IMR-90 (cell line): Measurements from ENCODE around the gene PVALEF. TPM values are rescaled to one million over a fixed set of nuclear protein-coding genes. Genes with fewer than 3 reads are reported as not detected.

Experiments used
- ATAC-seq: fragments of 200-7000 bp; cut with Tn5 transposase; 2 replicates; pipeline ENCODE4 v1.9.1; 2020; ENCODE audit warnings: low read depth, mild to moderate bottlenecking, moderate library complexity
- BruUV-seq: library from RNA; stranded (reverse); fragments of 400-500 nt; replicated peaks from 2 replicates; lab custom pipeline; 2021; lab: Mats Ljungman, UMichigan
- CTCF ChIA-PET: fragments of 300-600 bp; formaldehyde crosslinking; extraction: SDS; loops from one replicate; lab custom pipeline; 2021; ENCODE audit warnings: antibody characterized with exemption; lab: Yijun Ruan, JAX
- POLR2A ChIA-PET: fragments of 300-600 bp; sonication (Branson Sonifier 250); formaldehyde crosslinking; loops from one replicate; lab custom pipeline; 2022; ENCODE audit warnings: antibody characterized with exemption; ENCODE audit not compliant: unreplicated experiment; lab: Charles Lee
- DNase-seq: peaks from one replicate; pipeline ENCODE4 v3.0.0; 2013
- H2AFZ ChIP-seq: replicated peaks from 2 replicates; pipeline ENCODE3; 2013; ENCODE audit warnings: low read length, mild to moderate bottlenecking; ENCODE audit not compliant: poor library complexity
- H2AK5ac ChIP-seq: 2 replicates; pipeline ENCODE4 v1.6.1; 2013; ENCODE audit warnings: low read depth, low read length, inconsistent platforms
- H2AK9ac ChIP-seq: replicated peaks from 2 replicates; pipeline ENCODE3; 2013; ENCODE audit warnings: mild to moderate bottlenecking, low read depth, low read length, moderate library complexity; ENCODE audit not compliant: poor library complexity
- H2BK120ac ChIP-seq: 2 replicates; pipeline ENCODE4 v1.6.1; 2013; ENCODE audit warnings: low read depth, low read length, inconsistent platforms
- H2BK15ac ChIP-seq: 3 replicates; pipeline ENCODE4 v1.6.1; 2013; ENCODE audit warnings: low read depth, low read length, inconsistent platforms
- H2BK20ac ChIP-seq: 2 replicates; pipeline ENCODE4 v1.6.1; 2013; ENCODE audit warnings: low read depth, mild to moderate bottlenecking, inconsistent platforms, low read length, moderate library complexity
- H2BK5ac ChIP-seq: 2 replicates; pipeline ENCODE4 v1.6.1; 2013; ENCODE audit warnings: mild to moderate bottlenecking, low read depth, low read length, inconsistent platforms; ENCODE audit not compliant: poor library complexity, severe bottlenecking
- H3K14ac ChIP-seq: replicated peaks from 2 replicates; pipeline ENCODE4 v1.6.1; 2013; ENCODE audit warnings: low read depth, low read length, inconsistent platforms
- H3K18ac ChIP-seq: 2 replicates; pipeline ENCODE4 v1.6.1; 2013; ENCODE audit warnings: low read depth, low read length, control low read depth
- H3K23ac ChIP-seq: 2 replicates; pipeline ENCODE4 v1.6.1; 2013; ENCODE audit warnings: low read depth, low read length, inconsistent platforms
- H3K27ac ChIP-seq: 2 replicates; pipeline ENCODE4 v1.5.1; 2013; ENCODE audit warnings: mild to moderate bottlenecking, control low read depth, low read length; ENCODE audit not compliant: insufficient read depth
- H3K27me3 ChIP-seq: 2 replicates; pipeline ENCODE4 v1.6.1; 2013; ENCODE audit warnings: low read length; ENCODE audit not compliant: control insufficient read depth, insufficient read depth
- H3K36me3 ChIP-seq: 2 replicates; pipeline ENCODE4 v1.6.1; 2013; ENCODE audit warnings: low read length, mixed read lengths; ENCODE audit not compliant: control insufficient read depth, insufficient read depth
- H3K4ac ChIP-seq: 2 replicates; pipeline ENCODE4 v1.6.1; 2013; ENCODE audit warnings: low read depth, low read length, inconsistent platforms
- H3K4me1 ChIP-seq: 2 replicates; pipeline ENCODE4 v1.6.1; 2013; ENCODE audit warnings: low read length, mixed read lengths; ENCODE audit not compliant: control insufficient read depth, insufficient read depth
- H3K4me2 ChIP-seq: 2 replicates; pipeline ENCODE4 v1.6.1; 2013; ENCODE audit warnings: low read depth, mild to moderate bottlenecking, control low read depth, low read length, moderate library complexity
- H3K4me3 ChIP-seq: 2 replicates; pipeline ENCODE4 v1.5.1; 2013; ENCODE audit warnings: low read depth, mild to moderate bottlenecking, control low read depth, low read length, moderate library complexity; ENCODE audit not compliant: insufficient read depth
- H3K56ac ChIP-seq: 2 replicates; pipeline ENCODE4 v1.6.1; 2013; ENCODE audit warnings: low read length, inconsistent platforms; ENCODE audit not compliant: insufficient read depth; ENCODE audit errors: extremely low read depth
- H3K79me1 ChIP-seq, 2 experiments: 2 replicates each; pipeline ENCODE4 v1.6.1; 2013; ENCODE audit warnings: low read length in 2 of 2, inconsistent platforms in 1 of 2, low read depth in 1 of 2
- H3K9ac ChIP-seq: 2 replicates; pipeline ENCODE4 v1.6.1; 2013; ENCODE audit warnings: low read depth, low read length, control low read depth
- H3K9me1 ChIP-seq: 2 replicates; pipeline ENCODE4 v1.6.1; 2013; ENCODE audit warnings: low read length, inconsistent platforms; ENCODE audit not compliant: insufficient read depth
- H3K9me3 ChIP-seq: 2 replicates; pipeline ENCODE4 v1.6.1; 2013; ENCODE audit warnings: low read length; ENCODE audit not compliant: control insufficient read depth, insufficient read depth
- H4K20me1 ChIP-seq: 2 replicates; pipeline ENCODE4 v1.6.1; 2013; ENCODE audit warnings: low read length, inconsistent platforms; ENCODE audit not compliant: insufficient read depth
- H4K5ac ChIP-seq: 2 replicates; pipeline ENCODE4 v1.6.1; 2013; ENCODE audit warnings: mild to moderate bottlenecking, low read depth, low read length, control low read depth
- H4K8ac ChIP-seq, 2 experiments: 2 replicates each; pipeline ENCODE4 v1.6.1; 2013; ENCODE audit warnings: low read depth in 2 of 2, low read length in 2 of 2, control low read depth in 1 of 2, inconsistent platforms in 1 of 2
- H4K91ac ChIP-seq: 2 replicates; pipeline ENCODE4 v1.6.1; 2013; ENCODE audit warnings: low read depth, low read length, inconsistent platforms; ENCODE audit not compliant: insufficient read depth
- BHLHE40 ChIP-seq: fragments of 150-350 bp; IDR thresholded peaks from 2 replicates; pipeline ENCODE4 v1.6.1; 2016; ENCODE audit warnings: mild to moderate bottlenecking, low read depth, low read length
- CEBPB ChIP-seq: IDR thresholded peaks from 2 replicates; pipeline ENCODE4 v1.6.1; 2012; ENCODE audit warnings: low read depth, low read length, improper control_type of control experiment
- CHD1 ChIP-seq: IDR thresholded peaks from 2 replicates; pipeline ENCODE4 v1.6.1; 2012; ENCODE audit warnings: low read depth, low read length, improper control_type of control experiment
- CTCF ChIP-seq: conservative IDR thresholded peaks from 2 replicates; pipeline ENCODE4 v1.5.1; 2012; ENCODE audit warnings: mild to moderate bottlenecking, low read depth, low read length, improper control_type of control experiment
- FOS ChIP-seq: fragments of 150-350 bp; IDR thresholded peaks from 2 replicates; pipeline ENCODE4 v1.6.1; 2016; ENCODE audit warnings: low read depth, low read length
- POLR2A ChIP-seq: IDR thresholded peaks from 2 replicates; pipeline ENCODE4 v1.6.1; 2012; ENCODE audit warnings: mild to moderate bottlenecking, low read depth, low read length
- RAD21 ChIP-seq: IDR thresholded peaks from 2 replicates; pipeline ENCODE4 v1.6.1; 2012; ENCODE audit warnings: low read length, improper control_type of control experiment
- RFX5 ChIP-seq: IDR thresholded peaks from 2 replicates; pipeline ENCODE4 v1.8.0; 2012; ENCODE audit warnings: low read depth, mild to moderate bottlenecking, low read length, moderate library complexity
- USF2 ChIP-seq: fragments of 150-350 bp; IDR thresholded peaks from 2 replicates; pipeline ENCODE4 v1.6.1; 2017; ENCODE audit warnings: mild to moderate bottlenecking, antibody characterized with exemption, low read length, low read depth
- WGBS, 2 experiments: methylation state at CpG; one replicate each; pipeline versions ENCODE4 v1.1.5 to v1.1.7; 2013; ENCODE audit warnings: missing lambda C conversion rate in 2 of 2; ENCODE audit not compliant: insufficient read length in 1 of 2; ENCODE audit errors: extremely low coverage in 2 of 2; 5-methylcytosine and 5-hydroxymethylcytosine counted together
- dilution Hi-C: fragments of 300-500 bp; cut with HindIII; formaldehyde crosslinking; loops from one replicate; pipeline ENCODE4 v1.14.3; 2018; ENCODE audit warnings: low sequenced_read_pairs; ENCODE audit not compliant: unreplicated experiment
- in situ Hi-C: fragments of 300-500 bp; cut with MboI; formaldehyde crosslinking; loops from 3 replicates; pipeline ENCODE4 v1.14.3; 2019; ENCODE audit warnings: low sequenced_read_pairs, inconsistent platforms, mixed read lengths
- intact Hi-C: fragments of 100-400 bp; cut with micrococcal nuclease; formaldehyde crosslinking; loops from 2 replicates; pipeline ENCODE4 v1.10.0; 2022
- polyA plus RNA-seq, 3 experiments: library from polyadenylated mRNA; depleted of rRNA; stranded (reverse); fragments of >200 nt; gene quantifications; 2 replicates each; pipeline ENCODE4 v1.2.3, GENCODE V29; 2012; ENCODE audit warnings: low replicate concordance in 1 of 3
- total RNA-seq: library from RNA; depleted of rRNA; stranded (reverse); fragments of >200 nt; gene quantifications from 2 replicates; pipeline ENCODE4 v1.2.3, GENCODE V29; 2012

PVALEF gene
- total and polyA plus RNA-seq, 2 of the 4 experiments (the other 2 are of a cell fraction): not detected

GRCh38 chr17:81164371-81165245 lies 699 bp upstream of the PVALEF start (continued):
- TF ChIP-seq CEBPB: no peak

- WGBS, 2 experiments: 4% methylated on average over 10 of the region's 62 CpGs; no CpG with 5 or more reads in 1 of the 2 experiments
- no peak within 1 kb of the TSS for H3K56ac ChIP-seq
- no peak within 1 kb of the TSS for H2BK15ac ChIP-seq
- no peak within 1 kb of the TSS for H3K9ac ChIP-seq
- no peak within 1 kb of the TSS for H2AK9ac ChIP-seq
- ChIA-PET POLR2A (no interaction called here), CTCF (no interaction called here)
- no peak within 1 kb of the TSS for H3K14ac ChIP-seq
- no peak within 1 kb of the TSS for H3K18ac ChIP-seq
- no peak for DNase-seq
- BruUV-seq: no TSS peak
- no peak within 1 kb of the TSS for H2AK5ac ChIP-seq
- peak within 1 kb of the TSS; percentile 65 for H2AFZ ChIP-seq
- no peak within 1 kb of the TSS for H2BK20ac ChIP-seq
- dilution Hi-C loops: no loop called here
- H3K4ac ChIP-seq: no peak within 1 kb of the TSS
- in situ Hi-C loops: no loop called here
- H3K27ac ChIP-seq: no peak within 1 kb of the TSS
- H4K5ac ChIP-seq: no peak within 1 kb of the TSS
- peaks cover 54% of the 10 kb centered on the region for H3K27me3 ChIP-seq
- TF ChIP-seq USF2: no peak
- no peak for TF ChIP-seq RAD21
- TF ChIP-seq CTCF: no peak
- TF ChIP-seq RFX5: no peak
- TF ChIP-seq FOS: no peak
- no peak for TF ChIP-seq CHD1
- TF ChIP-seq POLR2A: no peak
- no peak for TF ChIP-seq BHLHE40
- H3K36me3 ChIP-seq: no peaks in the 10 kb centered on the region
- H2BK120ac ChIP-seq: no peak within 1 kb of the TSS
- intact Hi-C loops: no loop called here
- ATAC-seq: peak; percentile 25; the same call in 1 of the 2 replicates
- no peaks in the 10 kb centered on the region for H3K9me1 ChIP-seq
- no peak within 1 kb of the TSS for H3K23ac ChIP-seq
- H3K4me1 ChIP-seq: no peaks in the 10 kb centered on the region
- H4K8ac ChIP-seq: no peak within 1 kb of the TSS
- no peak within 1 kb of the TSS for H2BK5ac ChIP-seq
- H3K4me2 ChIP-seq: no peak within 1 kb of the TSS
- H3K9me3 ChIP-seq: no peaks in the 10 kb centered on the region
- no peaks in the 10 kb centered on the region for H3K79me1 ChIP-seq
- H3K4me3 ChIP-seq: no peak within 1 kb of the TSS; the same call in 1 of the 2 replicates
- no peak within 1 kb of the TSS for H4K91ac ChIP-seq
- 0 out of 2 replicates have a peak, but pooled peaks cover 3% of the 10 kb centered on the region for H4K20me1 ChIP-seq
These were observed 756 bp downstream of the PVALEF start, which contains the start of gene AATK for GRCh38 chr17:81166033-81166492. AATK (minus strand) TSS chr17:81166221; CDS start chr17:81165992, 229 bp downstream.
